GM21381 (cell line): ENCODE measurements around the gene PUSL1.

Experiments
- ATAC-seq: cut with Tn5 transposase; IDR thresholded peaks from one replicate; pipeline ENCODE4 v1.9.1; 2021; ENCODE audit warnings: mild to moderate bottlenecking, moderate library complexity; ENCODE audit not compliant: unreplicated experiment

PUSL1 gene

DNA sequence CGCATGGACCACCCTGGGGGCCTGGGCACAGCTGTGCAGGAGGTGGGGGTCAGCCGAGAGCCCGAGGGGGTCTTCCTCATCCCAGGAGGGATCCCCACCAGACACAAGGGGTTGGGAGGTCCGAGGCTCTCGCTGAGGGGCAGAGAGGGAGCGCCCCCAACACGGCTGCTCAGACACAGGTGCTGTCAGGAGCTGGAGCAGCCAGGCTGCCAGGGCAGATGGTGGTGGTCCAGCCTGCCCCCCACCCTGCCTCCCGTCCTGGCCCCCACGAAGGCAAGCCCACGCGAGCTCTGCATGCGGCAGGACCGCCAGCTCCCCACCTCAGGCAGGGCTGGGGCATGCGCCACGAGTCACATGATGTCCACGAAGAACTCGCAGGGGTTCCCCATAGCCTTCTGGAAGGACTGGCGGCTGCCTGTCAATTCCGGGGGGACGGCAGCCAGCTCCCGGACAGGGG, 27.4 kb downstream of the PUSL1 start:
- ATAC-seq, result no peak

DNA sequence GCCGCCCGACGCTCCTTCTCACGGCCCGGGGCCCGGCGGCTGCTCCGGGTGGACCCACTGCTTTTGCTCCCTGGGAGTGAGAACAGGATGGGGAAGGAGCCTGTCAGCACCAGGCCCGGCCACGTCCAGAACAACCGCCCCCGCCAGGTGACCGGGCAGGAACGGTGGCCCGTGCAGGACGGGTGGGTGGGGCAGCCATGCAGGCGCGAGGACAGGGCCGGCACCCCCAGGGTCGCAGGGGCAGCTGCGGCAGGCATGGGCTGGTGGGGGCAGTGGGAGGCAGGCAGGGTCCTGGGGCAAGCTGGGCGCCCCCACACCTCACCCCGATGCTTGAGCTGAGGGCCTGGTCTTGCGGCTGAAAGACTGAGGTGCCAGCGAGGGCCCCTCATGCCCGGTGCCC, 28.0 kb downstream of the PUSL1 start:
- ATAC-seq, result no peak

DNA sequence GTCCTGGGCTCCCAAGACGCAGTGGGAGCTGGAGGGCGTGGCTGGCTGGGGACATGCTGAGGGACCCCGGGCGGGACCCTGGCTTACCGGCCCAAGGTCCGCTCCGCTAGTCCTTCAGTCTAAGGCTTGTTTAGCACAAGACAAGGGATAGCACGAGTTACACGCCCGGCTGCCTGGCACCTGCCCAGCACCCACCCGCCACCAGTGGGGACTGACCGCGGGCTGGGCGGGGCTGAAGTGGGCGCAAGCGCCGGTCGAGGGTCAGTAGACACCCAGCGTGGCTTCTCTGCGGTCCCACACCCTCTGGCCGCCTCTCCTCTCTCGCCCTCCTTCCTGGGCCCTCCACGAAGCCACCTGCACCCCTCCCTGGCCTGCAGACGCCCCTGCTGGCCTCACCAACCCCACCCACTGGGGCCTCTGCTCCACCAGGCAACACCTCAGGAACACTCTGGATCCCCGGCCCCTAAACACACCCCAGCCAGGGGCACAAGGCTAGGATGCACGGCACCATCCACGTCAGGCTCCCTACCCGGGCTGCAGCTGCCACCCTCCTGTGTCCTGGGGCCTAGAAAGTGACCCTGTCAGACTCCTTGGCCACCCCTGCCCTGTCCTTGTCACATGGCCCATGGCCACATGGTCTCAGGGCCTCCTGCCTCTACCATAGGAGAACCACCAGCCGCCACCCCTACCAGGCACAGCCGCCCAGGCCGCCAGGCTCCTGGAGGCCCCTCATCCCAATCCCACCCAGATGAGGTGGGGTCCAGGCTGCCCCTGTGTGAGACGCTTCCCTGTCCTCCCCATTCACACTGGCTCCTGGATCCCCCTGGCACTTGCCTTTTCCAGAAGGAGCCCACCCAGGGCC, 28.8 kb downstream of the PUSL1 start:
- no peak for ATAC-seq

DNA sequence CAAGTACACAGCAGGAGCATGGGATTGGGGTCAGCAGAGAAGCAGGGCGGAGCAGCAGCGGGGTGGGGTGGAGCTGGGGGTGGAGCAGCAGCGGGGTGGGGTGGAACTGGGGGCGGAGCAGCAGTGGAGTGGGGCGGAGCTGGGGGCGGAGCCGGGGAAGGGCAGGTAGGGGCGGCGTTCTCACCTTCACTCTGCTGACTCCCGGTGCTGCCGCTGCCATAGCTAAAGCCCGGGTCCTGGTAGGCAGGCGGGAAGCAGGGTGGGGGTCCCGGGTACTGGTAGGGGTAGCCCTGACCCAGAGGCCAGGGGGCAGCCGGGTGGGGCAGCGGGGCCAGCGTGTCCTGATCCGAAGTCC, 29.4 kb downstream of the PUSL1 start:
- no peak for ATAC-seq

DNA sequence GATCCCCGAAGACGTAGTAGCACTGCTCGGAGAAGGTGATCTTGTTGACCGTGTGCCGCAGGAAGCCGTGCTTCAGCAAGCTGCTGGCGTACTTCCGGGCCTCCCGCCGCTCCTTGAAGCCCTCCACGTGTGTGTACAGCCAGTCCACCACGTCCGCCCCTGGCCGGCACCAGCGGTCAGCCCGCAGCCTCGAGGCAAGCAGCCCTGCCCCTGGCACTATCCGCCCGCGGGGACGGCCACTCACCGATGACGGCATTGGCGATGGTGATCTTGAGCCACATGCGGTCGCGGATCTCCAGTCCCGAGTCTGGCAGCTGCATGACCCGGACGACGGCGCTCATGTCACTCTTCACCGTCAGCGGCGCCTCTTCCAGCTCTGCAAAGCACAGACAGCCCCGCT, 29.9 kb downstream of the PUSL1 start:
- ATAC-seq, result no peak

DNA sequence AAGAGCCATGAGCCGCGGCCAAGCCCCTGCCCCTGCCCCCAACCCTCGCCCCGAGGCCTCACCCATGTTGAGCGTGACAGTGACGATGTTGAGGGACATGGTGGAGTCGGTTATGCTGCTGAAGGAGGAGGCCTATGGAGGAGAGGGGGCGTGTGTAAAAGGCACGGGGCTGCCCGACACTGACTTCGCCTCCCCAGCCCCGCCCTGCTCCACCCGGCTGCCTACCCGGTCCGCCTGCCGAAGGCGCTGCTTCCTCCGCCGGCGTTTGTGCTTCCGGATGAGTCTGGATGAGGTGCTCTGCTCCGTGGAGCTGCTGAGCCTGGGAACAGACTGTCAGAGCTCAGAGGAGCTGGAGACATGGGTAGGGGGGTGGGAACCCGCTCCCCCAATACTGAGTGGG, 31.8 kb downstream of the PUSL1 start:
- no peak for ATAC-seq

DNA sequence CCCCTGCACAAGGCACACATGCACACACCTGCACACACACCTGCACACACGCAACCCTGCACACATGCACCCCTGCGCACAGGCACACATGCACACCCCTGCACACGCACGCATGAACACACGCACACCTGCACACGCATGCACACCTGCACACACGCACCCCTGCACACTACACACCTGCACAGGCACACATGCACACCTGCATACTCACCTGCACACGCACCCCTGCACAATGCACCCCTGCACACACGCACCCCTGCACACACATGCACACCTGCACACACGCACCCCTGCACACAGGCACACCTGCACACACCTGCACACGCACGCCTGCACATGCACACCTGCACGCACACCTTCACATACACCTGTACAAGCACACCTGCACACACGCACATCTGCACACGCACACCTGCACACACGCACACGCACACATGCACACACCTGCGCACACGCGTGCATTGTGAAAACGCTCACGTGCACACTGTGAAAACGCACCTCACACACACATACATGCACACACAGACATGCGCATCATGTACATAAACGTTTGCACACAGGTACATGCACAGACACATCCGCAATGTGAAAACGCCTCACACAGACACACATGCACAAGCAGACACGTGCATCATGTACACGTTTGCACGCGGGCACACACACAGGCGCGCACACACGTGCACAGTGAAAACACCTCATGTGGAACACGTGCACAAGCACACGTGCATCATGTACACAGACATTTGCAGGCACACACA, 32.6 kb downstream of the PUSL1 start:
- no peak for ATAC-seq

DNA sequence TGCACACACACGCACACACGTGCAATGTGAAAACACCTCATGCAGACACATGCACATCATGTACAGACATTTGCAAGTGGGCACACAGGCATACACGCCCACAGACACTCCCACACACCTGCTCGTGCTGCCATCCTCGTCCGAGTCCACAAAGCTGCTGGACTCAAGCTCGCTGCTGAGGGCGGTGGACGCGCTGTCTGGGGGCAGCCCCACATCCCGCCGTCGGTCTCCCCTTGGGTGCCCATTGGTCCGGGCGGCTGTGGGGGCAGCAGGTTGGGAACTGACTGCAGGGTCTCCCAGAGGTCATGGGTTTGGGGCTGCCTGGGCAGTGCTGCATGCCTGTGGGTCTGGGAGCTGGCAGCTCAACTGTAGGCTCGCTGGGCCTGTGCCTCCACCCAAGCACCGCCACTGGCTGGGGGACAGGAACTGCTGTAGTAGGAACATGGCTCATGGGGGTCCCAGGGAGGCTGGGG, 33.2 kb downstream of the PUSL1 start:
- ATAC-seq, result no peak

DNA sequence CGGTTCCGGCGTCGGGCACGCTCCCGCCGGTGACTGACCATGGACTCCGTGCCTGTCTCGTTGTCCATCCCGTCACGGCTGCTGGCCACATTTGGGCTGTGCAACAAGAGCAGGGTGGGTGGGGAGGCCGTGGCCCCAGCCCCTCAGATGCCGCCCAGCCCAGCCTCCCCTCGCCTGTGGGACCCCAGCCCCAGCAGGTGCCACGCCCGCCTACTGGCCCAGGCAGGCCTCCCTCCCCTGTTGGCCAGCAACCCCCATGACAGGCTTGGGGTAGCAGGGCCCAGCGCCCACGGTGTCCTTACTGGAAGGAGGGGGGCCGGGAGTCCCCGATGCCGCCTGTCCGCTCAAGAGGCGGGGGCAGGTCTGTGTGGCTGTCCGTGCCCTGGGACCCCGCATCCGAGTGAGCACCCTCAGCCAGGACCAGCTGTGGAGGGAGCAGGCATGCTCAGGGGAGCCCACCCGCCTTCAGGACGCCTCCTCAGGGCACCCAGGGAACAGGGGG, 33.7 kb downstream of the PUSL1 start:
- ATAC-seq, result no peak

DNA sequence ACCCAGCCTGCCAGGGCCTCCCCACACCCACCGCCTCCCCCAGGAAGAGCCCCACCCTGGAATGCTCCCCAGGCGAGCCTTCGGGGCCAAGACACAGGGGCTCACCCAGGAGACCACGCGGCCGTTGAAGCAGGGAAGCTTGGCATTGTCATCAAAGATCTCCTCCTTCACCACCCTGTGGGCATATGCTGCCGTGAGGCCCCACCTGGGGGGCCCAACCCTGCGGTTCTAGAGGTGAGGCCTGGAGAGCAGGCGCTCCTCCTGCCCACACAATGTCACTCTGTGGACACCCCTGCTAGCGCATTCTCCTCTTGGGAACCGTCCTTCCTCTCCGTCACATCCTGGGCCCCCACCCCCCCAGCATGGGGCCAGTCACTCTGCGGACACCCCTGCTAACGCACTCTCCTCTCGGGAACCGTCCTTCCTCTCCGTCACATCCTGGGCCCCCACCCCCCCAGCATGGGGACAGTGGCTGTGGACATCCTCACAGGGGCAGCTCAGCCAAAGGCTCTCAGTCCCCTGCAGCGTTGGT, 34.3 kb downstream of the PUSL1 start:
- no peak for ATAC-seq

DNA sequence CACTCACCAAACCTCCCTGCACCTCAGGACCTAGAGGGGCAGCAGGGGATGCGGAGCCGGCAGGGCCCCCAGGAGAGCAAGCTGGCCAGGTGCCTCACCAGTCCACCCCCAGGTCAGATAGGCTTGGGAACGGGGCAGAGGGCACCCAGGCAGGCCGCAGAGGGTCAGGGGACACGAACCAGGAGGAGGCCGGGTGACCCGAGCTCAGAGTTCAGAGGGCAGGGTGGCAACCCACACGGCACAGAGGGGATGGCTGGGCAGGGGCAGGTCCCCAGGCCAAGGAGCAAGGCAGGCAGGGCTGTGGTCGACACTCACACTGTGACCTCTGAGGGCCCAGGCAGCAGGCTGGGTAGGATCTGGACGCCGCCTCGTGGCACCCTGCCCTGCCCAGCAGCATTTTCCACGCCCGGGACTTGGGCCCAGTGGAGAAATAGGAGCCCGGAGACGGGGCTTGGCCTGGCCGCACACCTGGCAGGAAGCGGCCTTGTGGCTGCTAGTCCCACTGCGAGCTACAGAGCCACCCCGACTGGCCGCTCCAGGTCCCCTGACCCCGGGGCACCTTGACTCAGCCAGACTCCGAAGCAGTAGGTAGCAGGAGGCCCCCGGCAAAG, 35.5 kb downstream of the PUSL1 start:
- ATAC-seq, result no peak

DNA sequence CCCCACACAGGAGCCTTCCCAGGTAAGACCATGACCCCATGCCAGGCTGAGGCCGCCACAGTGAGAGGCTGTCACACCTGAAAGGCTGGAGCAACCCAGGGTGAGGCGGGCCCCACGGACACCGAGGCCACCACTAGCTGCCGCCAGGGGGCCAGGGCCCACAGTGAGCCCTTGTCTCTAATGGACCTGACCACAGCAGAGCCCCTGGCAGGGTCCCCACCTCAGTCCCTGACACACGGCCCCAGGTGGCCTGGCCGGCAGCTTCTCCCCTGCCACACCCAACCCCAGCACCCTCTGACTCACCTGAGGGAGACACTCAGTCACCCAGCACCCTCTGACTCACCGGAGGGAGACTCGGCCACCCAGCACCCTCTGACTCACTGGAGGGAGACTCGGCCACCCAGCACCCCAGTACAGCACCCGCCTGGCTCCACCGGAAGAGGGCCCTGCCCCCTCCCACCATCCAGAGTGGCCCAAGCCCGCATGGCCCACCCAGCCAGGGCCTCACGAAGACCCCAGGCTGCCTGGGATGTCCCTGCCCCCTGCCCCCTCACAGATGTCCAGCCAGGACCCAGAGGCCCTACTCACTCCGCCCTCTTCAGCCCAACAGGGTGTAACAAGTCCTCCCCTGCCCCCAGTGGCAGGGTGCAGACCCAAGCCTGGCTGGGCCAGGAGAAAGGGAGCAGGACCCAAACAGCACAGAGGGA, 36.4 kb downstream of the PUSL1 start:
- no peak for ATAC-seq

DNA sequence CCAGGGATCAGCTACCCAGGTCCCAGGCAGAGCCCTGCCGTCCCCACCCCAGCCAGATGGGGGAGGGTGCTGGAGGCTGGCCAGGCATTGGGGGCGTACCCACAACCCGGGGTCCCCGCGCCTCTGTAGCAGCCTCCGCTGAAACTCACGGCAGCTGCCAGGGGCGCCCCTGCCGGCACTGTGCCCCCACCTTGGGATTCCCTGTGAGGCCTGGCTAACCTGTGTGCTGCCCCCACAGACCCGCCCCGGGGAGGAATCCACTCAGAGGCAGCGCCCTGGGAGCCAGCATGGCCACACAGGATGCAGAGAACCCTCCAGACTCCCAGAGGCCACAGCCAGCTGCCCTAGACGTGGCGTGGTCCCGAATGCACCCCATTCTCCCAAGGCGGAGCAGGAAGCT, 37.0 kb downstream of the PUSL1 start:
- no peak for ATAC-seq

DNA sequence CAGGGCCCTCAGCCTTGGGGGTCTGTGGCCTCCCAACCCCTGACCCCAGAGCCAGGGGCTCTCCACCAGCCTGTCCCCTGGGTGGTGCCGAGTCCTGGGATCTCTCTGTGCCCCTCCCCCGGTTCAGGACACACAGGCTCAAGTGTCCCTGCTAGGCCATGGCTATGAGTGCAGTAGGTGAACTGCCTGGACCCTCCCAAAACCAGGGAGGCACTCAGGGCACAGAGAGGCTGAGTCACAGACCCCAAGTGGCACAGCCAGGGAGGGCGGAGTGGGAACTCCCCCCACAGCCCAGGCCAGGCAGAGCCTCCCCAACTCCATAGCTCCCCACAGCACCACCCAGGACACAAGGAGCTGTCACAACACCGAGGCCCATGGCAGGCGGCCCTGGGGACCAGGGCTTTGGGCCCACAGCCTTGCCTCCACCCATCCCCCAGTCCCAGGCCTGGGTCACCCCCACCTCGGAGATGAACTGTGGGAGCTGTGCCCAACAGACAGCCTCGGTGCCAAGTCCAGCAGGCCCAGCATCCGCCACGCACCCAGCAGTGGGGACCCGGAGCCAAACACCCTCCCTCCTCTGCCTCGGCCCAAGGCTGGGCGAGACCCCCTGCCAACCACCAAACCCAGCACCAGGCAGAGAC, 37.6 kb downstream of the PUSL1 start:
- ATAC-seq, result no peak

DNA sequence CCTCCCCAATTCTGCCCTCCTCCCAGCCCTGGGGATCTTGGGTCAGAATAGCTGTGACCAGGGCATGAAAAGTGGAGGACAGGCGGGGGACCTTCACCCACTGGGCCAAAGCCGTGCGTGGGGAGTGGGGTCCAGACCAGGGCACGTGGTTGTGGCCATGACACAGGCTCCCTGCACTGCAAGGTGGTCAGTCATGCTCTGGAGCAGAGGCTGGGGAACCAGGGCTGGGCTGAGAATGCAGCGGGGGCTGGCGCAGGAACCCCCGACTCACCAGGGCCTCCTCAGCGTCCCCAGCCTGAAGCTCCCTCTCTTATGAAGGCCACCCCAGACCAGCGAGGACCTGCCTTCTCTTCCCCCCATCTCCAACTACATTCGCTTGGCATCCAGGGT, 38.1 kb downstream of the PUSL1 start:
- ATAC-seq, result no peak

DNA sequence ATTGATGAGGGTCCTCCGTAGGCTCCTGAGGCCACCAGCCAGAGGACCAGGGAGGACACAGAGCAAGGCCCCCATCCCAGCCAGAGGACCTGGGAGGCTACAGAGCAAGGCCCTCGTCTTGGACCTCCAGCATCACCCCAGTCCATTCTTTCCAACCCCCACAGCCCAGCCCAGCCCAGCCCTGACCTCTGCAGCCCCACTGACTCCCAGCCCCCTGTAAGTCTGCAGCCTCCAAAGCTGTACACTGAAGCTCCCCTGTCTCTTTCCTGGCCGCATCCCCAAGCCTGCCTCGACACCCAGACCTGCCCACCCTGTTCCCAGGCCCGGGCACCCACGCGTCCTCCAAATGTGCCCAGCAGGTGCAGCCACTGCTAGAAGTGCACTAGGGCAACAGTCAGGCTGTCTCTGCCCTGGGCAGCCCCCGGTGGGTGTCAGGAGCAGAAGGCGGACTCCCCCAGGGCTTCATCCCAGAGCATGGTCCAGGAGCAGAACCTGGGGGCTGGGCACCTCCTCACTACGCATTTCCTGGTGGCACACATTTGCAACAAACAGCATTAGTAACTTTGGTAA, 38.7 kb downstream of the PUSL1 start:
- no peak for ATAC-seq

DNA sequence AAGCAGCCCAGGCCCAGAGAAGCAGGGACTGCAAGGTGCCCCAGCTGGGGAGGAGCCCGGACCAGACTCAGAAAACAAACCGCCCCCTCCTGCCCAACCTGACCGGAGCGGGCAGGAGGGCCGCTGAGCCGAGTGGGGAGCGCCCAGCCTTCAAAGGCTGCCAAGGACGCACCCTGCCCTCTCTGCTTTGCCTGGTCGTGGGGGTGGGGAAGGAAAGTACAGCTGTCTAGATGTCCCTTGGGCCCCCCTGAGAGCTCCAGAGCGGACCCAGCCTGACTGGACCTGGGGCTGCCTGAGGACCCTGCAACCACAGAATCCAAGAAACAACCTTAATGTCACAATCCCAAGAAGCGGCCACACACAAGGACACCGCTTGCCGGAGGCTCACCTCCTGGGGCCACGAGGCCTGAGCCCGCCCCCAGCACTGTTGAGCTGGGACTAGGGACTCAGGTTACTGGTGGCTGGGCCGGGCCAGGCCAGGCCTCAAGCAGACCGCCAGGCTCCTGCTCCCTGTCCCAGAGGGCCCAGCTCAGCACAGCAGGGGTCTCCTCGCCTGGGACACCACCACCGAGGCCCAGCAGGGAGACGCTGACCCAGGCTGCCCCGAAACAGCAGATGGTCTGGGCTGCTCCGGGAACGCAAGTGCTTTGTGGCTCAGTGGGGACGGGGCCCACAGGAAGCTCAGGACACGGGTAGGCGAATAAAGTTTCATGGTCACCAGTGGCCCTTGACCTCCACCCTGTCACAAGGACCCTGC, 39.4 kb downstream of the PUSL1 start:
- no peak for ATAC-seq

DNA sequence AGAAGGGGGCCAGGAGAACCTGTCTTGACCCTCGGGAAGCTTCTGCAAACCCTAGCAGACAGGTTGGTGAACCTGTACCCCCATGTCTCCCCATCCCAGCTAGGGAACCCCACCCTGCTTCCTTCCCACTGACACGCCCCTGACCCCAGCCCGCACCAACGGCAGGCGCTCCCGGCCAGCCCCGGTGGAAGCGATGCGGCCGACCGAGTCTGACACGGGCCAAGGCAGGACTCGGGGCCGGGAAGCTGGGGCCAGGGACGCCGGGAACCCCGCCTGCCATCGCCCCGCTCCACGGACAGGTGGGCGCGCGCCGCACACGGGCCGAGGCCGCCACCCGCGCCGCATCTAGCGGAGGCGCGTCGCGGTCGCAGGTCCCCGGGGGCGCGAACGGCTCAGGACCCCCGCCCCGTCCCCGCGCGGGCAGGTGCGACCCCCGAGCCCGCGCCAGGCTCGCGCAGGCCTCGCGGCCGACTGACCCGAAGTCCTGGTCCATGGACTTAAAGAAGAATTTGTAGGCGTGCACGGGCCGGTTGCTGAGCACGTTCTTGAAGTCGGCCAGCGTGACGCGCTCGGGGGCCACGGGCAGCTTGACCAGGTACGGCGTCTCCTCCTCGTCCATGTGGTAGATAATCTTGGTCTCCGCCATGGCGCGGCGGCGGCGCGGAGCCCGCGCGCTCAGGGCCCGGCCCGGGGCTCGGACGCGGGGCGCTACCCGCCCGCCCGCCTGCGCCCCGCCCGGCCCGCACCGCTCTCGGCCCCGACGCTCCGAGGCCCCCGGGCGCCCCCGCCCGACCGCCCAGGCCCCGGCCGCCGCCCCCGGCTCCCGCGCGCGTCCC, 40.2 kb downstream of the PUSL1 start:
- ATAC-seq, result peak; percentile 36
